ENCODE measurements around the gene VMP1. TPM values are rescaled to one million over a fixed set of nuclear protein-coding genes. Genes with fewer than 3 reads are reported as not detected.

Gene VMP1
- total and polyA plus RNA-seq, 2 of the 13 experiments (the other 11 are each of a cell fraction or from before 2014, with no cell fraction given): 186 to 271 TPM

- no peak; the same call in none of the 2 replicates for TF ChIP-seq CREM (IDR thresholded peaks at IDR 0.05)
- no peak for TF ChIP-seq CREM (CRISPR knock-in tag; IDR thresholded peaks at IDR 0.05)
- no peak for TF ChIP-seq HDAC1 (CRISPR knock-in tag; IDR thresholded peaks at IDR 0.05)
- TF ChIP-seq ATF1 (CRISPR knock-in tag; IDR thresholded peaks at IDR 0.05): peak; percentile 32; the same call in 1 of the 2 replicates
- TF ChIP-seq EHMT2 (IDR thresholded peaks at IDR 0.05; ENCODE audit: borderline replicate concordance, low read depth, low read length): peak; percentile 82; the same call in 1 of the 2 replicates
- no peak for TF ChIP-seq HCFC1 (IDR thresholded peaks at IDR 0.05; ENCODE audit: low read depth, low read length)
- no peak for TF ChIP-seq ZNF432 (CRISPR knock-in tag; IDR thresholded peaks at IDR 0.05; ENCODE audit: borderline replicate concordance)
- TF ChIP-seq CERS6 (CRISPR knock-in tag; IDR thresholded peaks at IDR 0.05): no peak
- no peak; the same call in 1 of the 2 replicates for TF ChIP-seq DDIT3 (CRISPR knock-in tag; IDR thresholded peaks at IDR 0.05)
- TF ChIP-seq GMEB2 (CRISPR knock-in tag; IDR thresholded peaks at IDR 0.05; ENCODE audit: low read depth): no peak; the same call in 1 of the 2 replicates
- 0 out of 2 replicates have a peak, but pooled peaks have one; percentile 33 for TF ChIP-seq GMEB1 (CRISPR knock-in tag; IDR thresholded peaks at IDR 0.05; ENCODE audit: borderline replicate concordance)
- TF ChIP-seq NR2F2 (IDR thresholded peaks at IDR 0.05; ENCODE audit: borderline replicate concordance, low read depth): no peak; the same call in 1 of the 2 replicates
- TF ChIP-seq DR1 (CRISPR knock-in tag; IDR thresholded peaks at IDR 0.05): no peak
- no peak for TF ChIP-seq ZNF251 (CRISPR knock-in tag; IDR thresholded peaks at IDR 0.05)
- TF ChIP-seq FOXA3 (CRISPR knock-in tag; IDR thresholded peaks at IDR 0.05): peak; percentile 65; the same call in 1 of the 2 replicates
- peak; percentile 43 for TF ChIP-seq ASH2L (IDR thresholded peaks at IDR 0.05; ENCODE audit: insufficient read length, low read depth, low read length)
- TF ChIP-seq ZSCAN21 (CRISPR knock-in tag; IDR thresholded peaks at IDR 0.05; ENCODE audit: borderline replicate concordance): peak; percentile 83; the same call in 1 of the 2 replicates
- TF ChIP-seq SETDB1 (CRISPR knock-in tag; IDR thresholded peaks at IDR 0.05; ENCODE audit: borderline replicate concordance): no peak
- no peak; the same call in 1 of the 2 replicates for TF ChIP-seq MEF2D (CRISPR knock-in tag; IDR thresholded peaks at IDR 0.05)
- TF ChIP-seq NFE2L2 (IDR thresholded peaks at IDR 0.05; ENCODE audit: low read length): peak; percentile 54; the same call in 1 of the 2 replicates
- TF ChIP-seq ZSCAN30 (CRISPR knock-in tag; IDR thresholded peaks at IDR 0.05): no peak
- no peak; the same call in 1 of the 2 replicates for TF ChIP-seq ZNF563 (CRISPR knock-in tag; IDR thresholded peaks at IDR 0.05)
- TF ChIP-seq MNT (IDR thresholded peaks at IDR 0.05): no peak; the same call in 1 of the 2 replicates
Measured at GRCh38 chr17:59842901-59843652, 135.6 kb downstream of the VMP1 start (continued).
